Erythroblast (primary cell): ENCODE data around the gene PLEKHG2.

Experiments used
- GATA1 ChIP-seq: IDR thresholded peaks from 2 replicates; pipeline ENCODE4 v1.6.1; 2011; ENCODE audit warnings: low read depth, mild to moderate bottlenecking, control low read depth, low read length, moderate library complexity
- POLR2A ChIP-seq: IDR thresholded peaks from 2 replicates; pipeline ENCODE4 v1.6.1; 2011; ENCODE audit warnings: mild to moderate bottlenecking, low read length

GRCh38 chr19:39420769-39421168, 8.3 kb downstream of the PLEKHG2 start:
- TF ChIP-seq POLR2A = no peak
- TF ChIP-seq GATA1 = no peak
